HEK293 (cell line): ENCODE measurements around the gene SLC28A2.

Experiments used
- CTCF ChIA-PET: fragments of 350-600 bp; formaldehyde crosslinking; extraction: SDS; loops from one replicate; lab custom pipeline; 2021; ENCODE audit warnings: antibody characterized with exemption; lab: Yijun Ruan, JAX
- POLR2A ChIA-PET: fragments of 300-600 bp; formaldehyde crosslinking; extraction: SDS; loops from one replicate; lab custom pipeline; 2020; ENCODE audit warnings: antibody characterized with exemption, inconsistent platforms; lab: Yijun Ruan, JAX
- H3K27ac ChIP-seq: fragments of 200-500 bp; sonication (Bioruptor generic); 2 replicates; pipeline ENCODE4 v1.5.1; 2014; ENCODE audit warnings: low read depth, low read length, control low read depth, inconsistent platforms; ENCODE audit errors: extremely low read depth
- H3K36me3 ChIP-seq, 2 experiments: fragments of 200-500 bp in 1 of 2; sonication (Bioruptor generic) in 1 of 2; 1 replicate in 1 of 2; 2 replicates in 1 of 2; pipeline ENCODE4 v1.5.1; 2014 to 2017; ENCODE audit warnings: inconsistent platforms in 2 of 2, low read length in 2 of 2; ENCODE audit not compliant: control insufficient read depth in 2 of 2, insufficient read depth in 1 of 2
- H3K4me1 ChIP-seq: fragments of 200-500 bp; sonication (Bioruptor generic); 2 replicates; pipeline ENCODE4 v1.5.1; 2014; ENCODE audit warnings: mild to moderate bottlenecking, low read length, inconsistent platforms; ENCODE audit not compliant: control insufficient read depth, insufficient read depth
- H3K4me3 ChIP-seq: 2 replicates; pipeline ENCODE4 v1.5.1; 2011; ENCODE audit warnings: low read depth, mild to moderate bottlenecking, control low read depth, low read length, moderate library complexity
- H3K9me3 ChIP-seq: fragments of 200-500 bp; sonication (Bioruptor generic); 2 replicates; pipeline ENCODE4 v1.5.1; 2014; ENCODE audit warnings: low read depth, low read length, inconsistent platforms; ENCODE audit not compliant: control insufficient read depth, insufficient read depth
- GFI1B ChIP-seq: fragments of 450-650 bp; formaldehyde crosslinking; IDR thresholded peaks from 2 replicates; pipeline ENCODE4 v1.5.1; 2016; ENCODE audit warnings: missing biosample characterization, missing genetic modification characterization
- GLI4 ChIP-seq: fragments of 450-650 bp; formaldehyde crosslinking; IDR thresholded peaks from 2 replicates; pipeline ENCODE4 v1.5.1; 2016; ENCODE audit warnings: missing biosample characterization, missing genetic modification characterization
- SALL2 ChIP-seq: fragments of 450-650 bp; formaldehyde crosslinking; IDR thresholded peaks from 2 replicates; pipeline ENCODE4 v1.5.0; 2017; ENCODE audit warnings: missing biosample characterization, mild to moderate bottlenecking, missing genetic modification characterization, borderline replicate concordance
- SCRT2 ChIP-seq: fragments of 450-650 bp; formaldehyde crosslinking; IDR thresholded peaks from 2 replicates; pipeline ENCODE4 v1.5.1; 2016; ENCODE audit warnings: missing biosample characterization, missing genetic modification characterization
- WT1 ChIP-seq: fragments of 450-650 bp; formaldehyde crosslinking; IDR thresholded peaks from 2 replicates; pipeline ENCODE4 v1.5.1; 2016; ENCODE audit warnings: missing biosample characterization, missing genetic modification characterization
- YY1 ChIP-seq: fragments of 450-650 bp; formaldehyde crosslinking; IDR thresholded peaks from 2 replicates; pipeline ENCODE4 v1.5.1; 2018; ENCODE audit warnings: missing biosample characterization, missing genetic modification characterization
- ZBTB7A ChIP-seq: fragments of 450-650 bp; formaldehyde crosslinking; IDR thresholded peaks from 2 replicates; pipeline ENCODE4 v1.5.1; 2016; ENCODE audit warnings: low read depth, missing biosample characterization, missing genetic modification characterization
- ZEB2 ChIP-seq: fragments of 450-650 bp; formaldehyde crosslinking; IDR thresholded peaks from 2 replicates; pipeline ENCODE4 v1.5.1; 2016; ENCODE audit warnings: missing biosample characterization, missing genetic modification characterization
- ZNF157 ChIP-seq: fragments of 450-650 bp; formaldehyde crosslinking; IDR thresholded peaks from 2 replicates; pipeline ENCODE4 v1.5.1; 2016; ENCODE audit warnings: missing biosample characterization, missing genetic modification characterization
- ZNF239 ChIP-seq: fragments of 450-650 bp; formaldehyde crosslinking; IDR thresholded peaks from 2 replicates; pipeline ENCODE4 v1.5.1; 2016; ENCODE audit warnings: missing biosample characterization, missing genetic modification characterization
- ZNF292 ChIP-seq: fragments of 450-650 bp; formaldehyde crosslinking; IDR thresholded peaks from 2 replicates; pipeline ENCODE4 v1.5.1; 2016; ENCODE audit warnings: low read depth, missing biosample characterization, missing genetic modification characterization, borderline replicate concordance
- ZNF311 ChIP-seq: fragments of 450-650 bp; formaldehyde crosslinking; IDR thresholded peaks from 2 replicates; pipeline ENCODE4 v1.5.1; 2017; ENCODE audit warnings: missing biosample characterization, missing genetic modification characterization, borderline replicate concordance
- ZNF335 ChIP-seq: fragments of 450-650 bp; formaldehyde crosslinking; conservative IDR thresholded peaks from 2 replicates; pipeline ENCODE4 v1.5.1; 2016; ENCODE audit warnings: missing biosample characterization, missing genetic modification characterization
- ZNF341 ChIP-seq: fragments of 450-650 bp; formaldehyde crosslinking; IDR thresholded peaks from 2 replicates; pipeline ENCODE4; 2016; ENCODE audit warnings: low read depth, missing biosample characterization, missing genetic modification characterization
- ZNF350 ChIP-seq: fragments of 450-650 bp; formaldehyde crosslinking; IDR thresholded peaks from 2 replicates; pipeline ENCODE4 v1.5.0; 2017; ENCODE audit warnings: missing biosample characterization, mild to moderate bottlenecking, missing genetic modification characterization
- ZNF366 ChIP-seq: fragments of 450-650 bp; formaldehyde crosslinking; conservative IDR thresholded peaks from 2 replicates; pipeline ENCODE4 v1.5.1; 2016; ENCODE audit warnings: missing biosample characterization, missing genetic modification characterization
- ZNF416 ChIP-seq: fragments of 450-650 bp; formaldehyde crosslinking; IDR thresholded peaks from 2 replicates; pipeline ENCODE4 v1.5.1; 2016; ENCODE audit warnings: missing biosample characterization, missing genetic modification characterization
- ZNF561 ChIP-seq: fragments of 450-650 bp; IDR thresholded peaks from 2 replicates; pipeline ENCODE4 v1.5.1; 2018; ENCODE audit warnings: missing biosample characterization, missing genetic modification characterization, borderline replicate concordance
- ZNF624 ChIP-seq: fragments of 450-650 bp; formaldehyde crosslinking; IDR thresholded peaks from 2 replicates; pipeline ENCODE4 v1.5.1; 2017; ENCODE audit warnings: missing biosample characterization, missing genetic modification characterization
- ZNF747 ChIP-seq: fragments of 450-650 bp; formaldehyde crosslinking; IDR thresholded peaks from 2 replicates; pipeline ENCODE4 v1.5.1; 2016; ENCODE audit warnings: missing biosample characterization, missing genetic modification characterization
- ZNF791 ChIP-seq: fragments of 450-650 bp; formaldehyde crosslinking; IDR thresholded peaks from 2 replicates; pipeline ENCODE4 v1.5.1; 2016; ENCODE audit warnings: missing biosample characterization, missing genetic modification characterization
- TF ChIP-seq, protein P1 (sequence below): fragments of 450-650 bp; formaldehyde crosslinking; IDR thresholded peaks from 2 replicates; pipeline ENCODE4 v1.5.1; 2016; ENCODE audit warnings: missing biosample characterization, missing genetic modification characterization
- TF ChIP-seq, protein P2 (sequence below): fragments of 450-650 bp; formaldehyde crosslinking; optimal IDR thresholded peaks from 2 replicates; pipeline ENCODE3; 2016; ENCODE audit warnings: missing biosample characterization, mild to moderate bottlenecking, missing genetic modification characterization
- TF ChIP-seq, protein P3 (sequence below): fragments of 450-650 bp; formaldehyde crosslinking; IDR thresholded peaks from 2 replicates; pipeline ENCODE4 v1.5.1; 2016; ENCODE audit warnings: missing biosample characterization, missing genetic modification characterization
- TF ChIP-seq, protein P4 (sequence below): fragments of 450-650 bp; formaldehyde crosslinking; IDR thresholded peaks from 2 replicates; pipeline ENCODE4 v1.5.1; 2016; ENCODE audit warnings: missing biosample characterization, missing genetic modification characterization
- TF ChIP-seq, protein P5 (sequence below): fragments of 450-650 bp; formaldehyde crosslinking; IDR thresholded peaks from 2 replicates; pipeline ENCODE4 v1.5.1; 2017; ENCODE audit warnings: missing biosample characterization, missing genetic modification characterization
- TF ChIP-seq, protein P6 (sequence below): fragments of 450-650 bp; formaldehyde crosslinking; IDR thresholded peaks from 2 replicates; pipeline ENCODE4 v1.5.1; 2016; ENCODE audit warnings: missing biosample characterization, missing genetic modification characterization

The SLC28A2 gene

DNA sequence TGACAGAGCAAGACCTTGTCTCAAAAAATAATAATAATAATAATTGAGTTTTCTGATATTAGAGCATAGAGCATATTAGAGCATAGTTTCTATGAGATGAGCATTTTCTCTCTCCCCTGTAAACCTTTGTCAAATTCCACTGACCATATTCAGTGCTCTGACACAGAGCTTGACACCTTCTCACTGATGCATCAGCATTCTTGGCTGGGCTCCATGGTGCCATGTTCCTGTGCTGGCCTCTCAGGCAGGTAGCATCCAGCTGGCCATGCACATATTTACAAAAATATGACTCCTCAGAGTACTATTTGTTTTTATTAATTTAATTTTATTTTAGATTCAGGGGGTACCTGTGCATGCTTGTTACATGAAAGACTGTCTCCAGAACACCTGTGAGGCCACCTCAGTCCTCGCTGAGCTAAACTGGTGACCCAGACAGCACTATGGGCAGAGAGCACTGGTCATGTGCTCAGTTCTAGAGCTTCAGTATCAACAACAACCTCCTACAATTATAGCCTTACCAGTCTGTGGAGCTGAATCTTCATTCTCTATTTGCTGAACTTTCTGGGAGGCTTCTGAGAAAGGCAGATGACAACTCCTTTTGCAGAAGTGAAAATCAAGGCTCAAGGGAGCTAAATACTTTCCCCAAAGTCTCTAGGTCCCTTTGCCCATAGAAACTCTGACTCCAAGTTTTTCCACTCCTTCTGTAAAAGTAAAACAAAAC lies 21.6 kb upstream of the SLC28A2 start:
- Histone ChIP-seq H3K36me3 (no peaks in the 10 kb centered on the region), H3K27ac (no peak overlapping the region), H3K4me1 (no peaks in the 10 kb centered on the region), H3K4me3 (no peak overlapping the region), H3K9me3 (no peaks in the 10 kb centered on the region)
- CTCF ChIA-PET: interaction anchor here (0.6 to 1.4 kb wide), 3 partner anchors 23 to 159 kb away, joined by 3 to 4 read pairs (median 3); no protein-coding TSS in a partner anchor
- POLR2A ChIA-PET: no interaction called here
- TF ChIP-seq, protein P1, sequence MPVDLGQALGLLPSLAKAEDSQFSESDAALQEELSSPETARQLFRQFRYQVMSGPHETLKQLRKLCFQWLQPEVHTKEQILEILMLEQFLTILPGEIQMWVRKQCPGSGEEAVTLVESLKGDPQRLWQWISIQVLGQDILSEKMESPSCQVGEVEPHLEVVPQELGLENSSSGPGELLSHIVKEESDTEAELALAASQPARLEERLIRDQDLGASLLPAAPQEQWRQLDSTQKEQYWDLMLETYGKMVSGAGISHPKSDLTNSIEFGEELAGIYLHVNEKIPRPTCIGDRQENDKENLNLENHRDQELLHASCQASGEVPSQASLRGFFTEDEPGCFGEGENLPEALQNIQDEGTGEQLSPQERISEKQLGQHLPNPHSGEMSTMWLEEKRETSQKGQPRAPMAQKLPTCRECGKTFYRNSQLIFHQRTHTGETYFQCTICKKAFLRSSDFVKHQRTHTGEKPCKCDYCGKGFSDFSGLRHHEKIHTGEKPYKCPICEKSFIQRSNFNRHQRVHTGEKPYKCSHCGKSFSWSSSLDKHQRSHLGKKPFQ (tag by site-specific recombination): no peak
- TF ChIP-seq ZNF311 (tag by site-specific recombination) (no peak), ZNF350 (tag by site-specific recombination) (no peak), ZNF791 (tag by site-specific recombination) (no peak), ZNF366 (no peak), GLI4 (tag by site-specific recombination) (no peak), ZNF747 (tag by site-specific recombination) (no peak), YY1 (no peak), ZNF416 (tag by site-specific recombination) (no peak), GFI1B (no peak), ZNF561 (no peak), ZNF157 (no peak), ZBTB7A (tag by site-specific recombination) (no peak), ZNF292 (tag by site-specific recombination) (no peak), ZNF239 (no peak)
- TF ChIP-seq, protein P2, sequence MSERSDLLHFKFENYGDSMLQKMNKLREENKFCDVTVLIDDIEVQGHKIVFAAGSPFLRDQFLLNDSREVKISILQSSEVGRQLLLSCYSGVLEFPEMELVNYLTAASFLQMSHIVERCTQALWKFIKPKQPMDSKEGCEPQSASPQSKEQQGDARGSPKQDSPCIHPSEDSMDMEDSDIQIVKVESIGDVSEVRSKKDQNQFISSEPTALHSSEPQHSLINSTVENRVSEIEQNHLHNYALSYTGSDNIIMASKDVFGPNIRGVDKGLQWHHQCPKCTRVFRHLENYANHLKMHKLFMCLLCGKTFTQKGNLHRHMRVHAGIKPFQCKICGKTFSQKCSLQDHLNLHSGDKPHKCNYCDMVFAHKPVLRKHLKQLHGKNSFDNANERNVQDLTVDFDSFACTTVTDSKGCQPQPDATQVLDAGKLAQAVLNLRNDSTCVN: no peak
- TF ChIP-seq, protein P3, sequence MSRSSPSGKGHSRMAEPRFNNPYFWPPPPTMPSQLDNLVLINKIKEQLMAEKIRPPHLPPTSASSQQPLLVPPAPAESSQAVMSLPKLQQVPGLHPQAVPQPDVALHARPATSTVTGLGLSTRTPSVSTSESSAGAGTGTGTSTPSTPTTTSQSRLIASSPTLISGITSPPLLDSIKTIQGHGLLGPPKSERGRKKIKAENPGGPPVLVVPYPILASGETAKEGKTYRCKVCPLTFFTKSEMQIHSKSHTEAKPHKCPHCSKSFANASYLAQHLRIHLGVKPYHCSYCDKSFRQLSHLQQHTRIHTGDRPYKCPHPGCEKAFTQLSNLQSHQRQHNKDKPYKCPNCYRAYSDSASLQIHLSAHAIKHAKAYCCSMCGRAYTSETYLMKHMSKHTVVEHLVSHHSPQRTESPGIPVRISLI (tag by site-specific recombination): no peak

DNA sequence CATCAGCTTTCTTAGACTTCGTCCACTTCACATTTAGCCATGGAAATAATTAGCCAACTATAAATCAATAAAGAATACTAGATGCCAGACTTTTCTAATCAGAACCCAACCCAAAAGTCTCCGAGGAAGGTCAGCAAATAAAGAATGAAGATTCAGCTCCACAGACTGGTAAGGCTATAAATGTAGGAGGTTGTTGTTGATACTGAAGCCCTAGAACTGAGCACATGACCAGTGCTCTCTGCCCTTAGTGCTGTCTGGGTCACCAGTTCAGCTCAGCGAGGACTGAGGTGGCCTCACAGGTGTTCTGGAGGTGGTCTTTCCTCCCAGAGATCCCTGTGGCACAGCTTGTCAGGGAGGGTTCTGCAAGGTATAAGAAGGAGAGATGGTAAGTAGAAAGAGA lies 20.9 kb upstream of the SLC28A2 start:
- no peaks in the 10 kb centered on the region for H3K36me3 ChIP-seq
- no peaks in the 10 kb centered on the region for H3K4me1 ChIP-seq
- H3K9me3 ChIP-seq: no peaks in the 10 kb centered on the region
- TF ChIP-seq SCRT2 (tag by site-specific recombination): no peak
- no peak for TF ChIP-seq ZNF341 (tag by site-specific recombination)
- TF ChIP-seq ZNF335 (tag by site-specific recombination): no peak
- TF ChIP-seq ZNF624 (tag by site-specific recombination): no peak
- TF ChIP-seq, protein P4, sequence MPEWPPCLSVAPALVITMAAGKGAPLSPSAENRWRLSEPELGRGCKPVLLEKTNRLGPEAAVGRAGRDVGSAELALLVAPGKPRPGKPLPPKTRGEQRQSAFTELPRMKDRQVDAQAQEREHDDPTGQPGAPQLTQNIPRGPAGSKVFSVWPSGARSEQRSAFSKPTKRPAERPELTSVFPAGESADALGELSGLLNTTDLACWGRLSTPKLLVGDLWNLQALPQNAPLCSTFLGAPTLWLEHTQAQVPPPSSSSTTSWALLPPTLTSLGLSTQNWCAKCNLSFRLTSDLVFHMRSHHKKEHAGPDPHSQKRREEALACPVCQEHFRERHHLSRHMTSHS: no peak
- TF ChIP-seq, protein P5, sequence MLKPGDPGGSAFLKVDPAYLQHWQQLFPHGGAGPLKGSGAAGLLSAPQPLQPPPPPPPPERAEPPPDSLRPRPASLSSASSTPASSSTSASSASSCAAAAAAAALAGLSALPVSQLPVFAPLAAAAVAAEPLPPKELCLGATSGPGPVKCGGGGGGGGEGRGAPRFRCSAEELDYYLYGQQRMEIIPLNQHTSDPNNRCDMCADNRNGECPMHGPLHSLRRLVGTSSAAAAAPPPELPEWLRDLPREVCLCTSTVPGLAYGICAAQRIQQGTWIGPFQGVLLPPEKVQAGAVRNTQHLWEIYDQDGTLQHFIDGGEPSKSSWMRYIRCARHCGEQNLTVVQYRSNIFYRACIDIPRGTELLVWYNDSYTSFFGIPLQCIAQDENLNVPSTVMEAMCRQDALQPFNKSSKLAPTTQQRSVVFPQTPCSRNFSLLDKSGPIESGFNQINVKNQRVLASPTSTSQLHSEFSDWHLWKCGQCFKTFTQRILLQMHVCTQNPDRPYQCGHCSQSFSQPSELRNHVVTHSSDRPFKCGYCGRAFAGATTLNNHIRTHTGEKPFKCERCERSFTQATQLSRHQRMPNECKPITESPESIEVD (tag by site-specific recombination): no peak
- TF ChIP-seq SALL2: no peak
- TF ChIP-seq, protein P6, sequence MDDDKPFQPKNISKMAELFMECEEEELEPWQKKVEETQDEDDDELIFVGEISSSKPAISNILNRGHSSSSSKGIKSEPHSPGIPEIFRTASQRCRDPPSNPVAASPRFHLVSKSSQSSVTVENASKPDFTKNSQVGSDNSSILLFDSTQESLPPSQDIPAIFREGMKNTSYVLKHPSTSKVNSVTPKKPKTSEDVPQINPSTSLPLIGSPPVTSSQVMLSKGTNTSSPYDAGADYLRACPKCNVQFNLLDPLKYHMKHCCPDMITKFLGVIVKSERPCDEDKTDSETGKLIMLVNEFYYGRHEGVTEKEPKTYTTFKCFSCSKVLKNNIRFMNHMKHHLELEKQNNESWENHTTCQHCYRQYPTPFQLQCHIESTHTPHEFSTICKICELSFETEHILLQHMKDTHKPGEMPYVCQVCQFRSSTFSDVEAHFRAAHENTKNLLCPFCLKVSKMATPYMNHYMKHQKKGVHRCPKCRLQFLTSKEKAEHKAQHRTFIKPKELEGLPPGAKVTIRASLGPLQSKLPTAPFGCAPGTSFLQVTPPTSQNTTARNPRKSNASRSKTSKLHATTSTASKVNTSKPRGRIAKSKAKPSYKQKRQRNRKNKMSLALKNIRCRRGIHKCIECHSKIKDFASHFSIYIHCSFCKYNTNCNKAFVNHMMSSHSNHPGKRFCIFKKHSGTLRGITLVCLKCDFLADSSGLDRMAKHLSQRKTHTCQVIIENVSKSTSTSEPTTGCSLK (tag by site-specific recombination): no peak
- TF ChIP-seq, protein P2: no peak
- TF ChIP-seq ZEB2 (tag by site-specific recombination): no peak
- no peak for TF ChIP-seq WT1
- no peak overlapping the region for H3K27ac ChIP-seq
- CTCF ChIA-PET: no interaction called here
- POLR2A ChIA-PET: no interaction called here
- no peak overlapping the region for H3K4me3 ChIP-seq
